Suprapubic skin (tissue), 4 donors: ENCODE results near the gene YWHAH.

Experiments used
- EP300 ChIP-seq: sonication (generic); formaldehyde crosslinking; IDR thresholded peaks from one replicate; pipeline ENCODE4 v1.6.1; 2017; ENCODE audit warnings: antibody characterized with exemption
- POLR2AphosphoS5 ChIP-seq, 3 donors: sonication (generic); formaldehyde crosslinking; IDR thresholded peaks; one replicate each; pipeline ENCODE4 v1.6.1; 2017; ENCODE audit warnings: antibody characterized with exemption in 3 of 3
- TF ChIP-seq, protein P1 (sequence below), 2 donors: fragments of 200-600 bp in 1 of 2; fragments of 450-650 bp in 1 of 2; sonication (generic) in 1 of 2; IDR thresholded peaks; one replicate each; pipeline ENCODE4 v1.5.1; 2016 to 2019; ENCODE audit warnings: antibody characterized with exemption in 2 of 2, mild to moderate bottlenecking in 1 of 2, moderate library complexity in 1 of 2

DNA sequence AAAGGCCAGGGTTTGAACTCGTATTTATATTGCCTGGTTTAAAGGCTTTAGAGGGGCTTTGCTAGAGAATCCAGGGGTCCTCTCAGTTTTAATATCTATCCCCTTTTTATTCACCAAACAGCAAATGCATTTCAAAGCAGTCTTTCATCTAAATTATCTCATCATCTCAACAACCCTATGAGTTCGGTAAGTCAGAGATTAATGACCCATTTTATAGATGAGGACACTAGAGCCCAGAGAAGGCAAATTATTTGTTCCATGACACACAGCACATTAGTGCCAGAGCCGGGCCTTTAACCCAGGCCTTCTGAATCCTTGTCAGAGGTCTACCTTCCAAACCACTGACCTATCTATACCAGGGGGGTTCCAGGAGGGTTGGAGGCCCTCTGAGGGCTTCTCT is 16.8 kb upstream of the YWHAH start:
- no peak for TF ChIP-seq POLR2AphosphoS5 (IDR thresholded peaks at IDR 0.05)
- TF ChIP-seq, protein P1, sequence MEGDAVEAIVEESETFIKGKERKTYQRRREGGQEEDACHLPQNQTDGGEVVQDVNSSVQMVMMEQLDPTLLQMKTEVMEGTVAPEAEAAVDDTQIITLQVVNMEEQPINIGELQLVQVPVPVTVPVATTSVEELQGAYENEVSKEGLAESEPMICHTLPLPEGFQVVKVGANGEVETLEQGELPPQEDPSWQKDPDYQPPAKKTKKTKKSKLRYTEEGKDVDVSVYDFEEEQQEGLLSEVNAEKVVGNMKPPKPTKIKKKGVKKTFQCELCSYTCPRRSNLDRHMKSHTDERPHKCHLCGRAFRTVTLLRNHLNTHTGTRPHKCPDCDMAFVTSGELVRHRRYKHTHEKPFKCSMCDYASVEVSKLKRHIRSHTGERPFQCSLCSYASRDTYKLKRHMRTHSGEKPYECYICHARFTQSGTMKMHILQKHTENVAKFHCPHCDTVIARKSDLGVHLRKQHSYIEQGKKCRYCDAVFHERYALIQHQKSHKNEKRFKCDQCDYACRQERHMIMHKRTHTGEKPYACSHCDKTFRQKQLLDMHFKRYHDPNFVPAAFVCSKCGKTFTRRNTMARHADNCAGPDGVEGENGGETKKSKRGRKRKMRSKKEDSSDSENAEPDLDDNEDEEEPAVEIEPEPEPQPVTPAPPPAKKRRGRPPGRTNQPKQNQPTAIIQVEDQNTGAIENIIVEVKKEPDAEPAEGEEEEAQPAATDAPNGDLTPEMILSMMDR (IDR thresholded peaks at IDR 0.05) = no peak
- TF ChIP-seq EP300 = no peak
